Neural progenitor cell (in vitro differentiated cells): ENCODE measurements around the gene PPP2R5C. TPM values are rescaled to one million over a fixed set of nuclear protein-coding genes. Genes with fewer than 3 reads are reported as not detected.

ENCODE experiments used
- DNase-seq: peaks from one replicate; pipeline ENCODE4 v3.0.0-alpha.2; 2016; ENCODE audit warnings: low spot score
- H2AFZ ChIP-seq: fragments of 200-600 bp; sonication (generic); replicated peaks from 2 replicates; pipeline ENCODE4 v1.6.1; 2016; ENCODE audit warnings: antibody characterized with exemption
- H3F3A ChIP-seq: fragments of 200-600 bp; sonication (generic); 2 replicates; pipeline ENCODE4 v1.6.1; 2016; ENCODE audit warnings: antibody characterized with exemption, low read depth
- H3K27ac ChIP-seq: fragments of 200-600 bp; sonication (generic); 2 replicates; pipeline ENCODE4 v1.5.1; 2016; ENCODE audit warnings: mild to moderate bottlenecking
- H3K27me3 ChIP-seq: fragments of 200-600 bp; sonication (generic); 2 replicates; pipeline ENCODE4 v1.6.1; 2016; ENCODE audit warnings: mild to moderate bottlenecking, moderate library complexity
- H3K36me3 ChIP-seq: fragments of 200-600 bp; sonication (generic); 2 replicates; pipeline ENCODE4 v1.5.1; 2016
- H3K4me1 ChIP-seq: fragments of 200-600 bp; sonication (generic); 2 replicates; pipeline ENCODE4 v1.6.1; 2016; ENCODE audit warnings: mixed run types
- H3K4me2 ChIP-seq: fragments of 200-600 bp; sonication (generic); 2 replicates; pipeline ENCODE4 v1.6.1; 2016
- H3K4me3 ChIP-seq: fragments of 200-600 bp; sonication (generic); 2 replicates; pipeline ENCODE4 v1.5.1; 2016
- H3K79me2 ChIP-seq: fragments of 200-600 bp; sonication (generic); 2 replicates; pipeline ENCODE4 v1.6.1; 2016; ENCODE audit warnings: low read depth
- H3K9ac ChIP-seq: fragments of 200-600 bp; sonication (generic); 2 replicates; pipeline ENCODE4 v1.6.1; 2016
- H3K9me3 ChIP-seq: fragments of 200-600 bp; sonication (generic); 2 replicates; pipeline ENCODE4 v1.5.1; 2016; ENCODE audit warnings: low read depth
- H4K20me1 ChIP-seq: fragments of 200-600 bp; sonication (generic); 2 replicates; pipeline ENCODE4 v1.6.1; 2016; ENCODE audit warnings: low read depth
- H3K27ac Mint-ChIP-seq: 3 replicates; pipeline ENCODE4 v1.8.0; 2021; ENCODE audit warnings: mixed read lengths
- H3K27me3 Mint-ChIP-seq: 2 replicates; pipeline ENCODE4 v1.8.0; 2022; ENCODE audit warnings: low read depth, mild to moderate bottlenecking, inconsistent platforms, moderate library complexity, mixed read lengths; ENCODE audit not compliant: insufficient read depth
- H3K36me3 Mint-ChIP-seq: 3 replicates; pipeline ENCODE4 v1.8.0; 2021; ENCODE audit warnings: mixed read lengths
- H3K4me1 Mint-ChIP-seq: 3 replicates; pipeline ENCODE4 v1.8.0; 2021; ENCODE audit warnings: mixed read lengths
- H3K4me3 Mint-ChIP-seq: 3 replicates; pipeline ENCODE4 v1.8.0; 2021; ENCODE audit warnings: mild to moderate bottlenecking, moderate library complexity, mixed read lengths
- H3K9me3 Mint-ChIP-seq: 3 replicates; pipeline ENCODE4 v1.8.0; 2020; ENCODE audit warnings: mixed read lengths
- CTCF ChIP-seq: fragments of 200-600 bp; sonication (generic); IDR thresholded peaks from 2 replicates; pipeline ENCODE4 v1.5.1; 2017; ENCODE audit warnings: antibody characterized with exemption, mild to moderate bottlenecking
- EZH2 ChIP-seq: fragments of 200-600 bp; sonication (generic); IDR thresholded peaks from 2 replicates; pipeline ENCODE4 v1.6.1; 2017; ENCODE audit warnings: antibody characterized with exemption, mild to moderate bottlenecking, moderate library complexity
- EZH2phosphoT487 ChIP-seq: fragments of 200-600 bp; sonication (generic); IDR thresholded peaks from 2 replicates; pipeline ENCODE4 v1.6.1; 2017; ENCODE audit warnings: antibody characterized with exemption
- total RNA-seq: library from RNA; depleted of rRNA; stranded (reverse); fragments of >200 nt; gene quantifications from 2 replicates; pipeline ENCODE4 v1.2.3, GENCODE V29; 2015; ENCODE audit warnings: low replicate concordance

The PPP2R5C gene
- total RNA-seq, 1 donor from 2014 or later: 183 TPM

GRCh38 chr14:101834397-101834796 lies 72.9 kb downstream of the PPP2R5C start:
- H3K36me3 Mint-ChIP-seq: peaks cover 13% of the 10 kb centered on the region
- DNase-seq: no peak
- H3K4me1 ChIP-seq: no peaks in the 10 kb centered on the region
- H3K79me2 ChIP-seq: peaks cover 97% of the 10 kb centered on the region
- H3K27me3 Mint-ChIP-seq: peaks cover 3% of the 10 kb centered on the region
- H3K36me3 ChIP-seq: no peaks in the 10 kb centered on the region
- H3K9me3 ChIP-seq: no peaks in the 10 kb centered on the region
- H3K4me3 ChIP-seq: no peak overlapping the region
- no peak overlapping the region for H2AFZ ChIP-seq
- peaks cover 88% of the 10 kb centered on the region for H4K20me1 ChIP-seq
- no peak overlapping the region for H3K4me2 ChIP-seq
- no peak overlapping the region for H3K27ac Mint-ChIP-seq
- H3K27me3 ChIP-seq: no peaks in the 10 kb centered on the region
- H3F3A ChIP-seq: no peaks in the 10 kb centered on the region
- H3K9me3 Mint-ChIP-seq: no peaks in the 10 kb centered on the region
- H3K4me1 Mint-ChIP-seq: peaks cover 17% of the 10 kb centered on the region
- TF ChIP-seq EZH2 (no peak), EZH2phosphoT487 (no peak), CTCF (no peak)
- no peak overlapping the region for H3K9ac ChIP-seq
- no peak overlapping the region for H3K4me3 Mint-ChIP-seq
- no peak overlapping the region for H3K27ac ChIP-seq

GRCh38 chr14:101834800-101835547 lies 73.5 kb downstream of the PPP2R5C start:
- no peaks in the 10 kb centered on the region for H3K27me3 ChIP-seq
- no peaks in the 10 kb centered on the region for H3K9me3 ChIP-seq
- no peaks in the 10 kb centered on the region for H3K36me3 ChIP-seq
- no peaks in the 10 kb centered on the region for H3K4me1 ChIP-seq
- no peak overlapping the region for H3K27ac Mint-ChIP-seq
- H3K4me1 Mint-ChIP-seq: peaks cover 19% of the 10 kb centered on the region
- H3K9ac ChIP-seq: no peak overlapping the region
- TF ChIP-seq EZH2phosphoT487: no peak
- TF ChIP-seq EZH2: no peak
- TF ChIP-seq CTCF: no peak
- H3K27ac ChIP-seq: no peak overlapping the region
- no peak overlapping the region for H3K4me2 ChIP-seq
- H3K4me3 ChIP-seq: no peak overlapping the region
- no peaks in the 10 kb centered on the region for H3K9me3 Mint-ChIP-seq
- H3K79me2 ChIP-seq: peaks cover 97% of the 10 kb centered on the region
- H3K27me3 Mint-ChIP-seq: peaks cover 4% of the 10 kb centered on the region
- H3K36me3 Mint-ChIP-seq: peaks cover 15% of the 10 kb centered on the region
- no peak overlapping the region for H3K4me3 Mint-ChIP-seq
- H4K20me1 ChIP-seq: peaks cover 89% of the 10 kb centered on the region
- H3F3A ChIP-seq: no peaks in the 10 kb centered on the region
- DNase-seq: no peak
- no peak overlapping the region for H2AFZ ChIP-seq

GRCh38 chr14:101835566-101835965 lies 74.1 kb downstream of the PPP2R5C start:
- no peaks in the 10 kb centered on the region for H3K9me3 Mint-ChIP-seq
- no peak overlapping the region for H3K4me3 Mint-ChIP-seq
- peaks cover 87% of the 10 kb centered on the region for H4K20me1 ChIP-seq
- no peak for TF ChIP-seq EZH2
- H3K36me3 ChIP-seq: no peaks in the 10 kb centered on the region
- no peak overlapping the region for H3K27ac Mint-ChIP-seq
- H3K27ac ChIP-seq: no peak overlapping the region
- no peaks in the 10 kb centered on the region for H3F3A ChIP-seq
- no peak overlapping the region for H3K4me3 ChIP-seq
- peaks cover 15% of the 10 kb centered on the region for H3K36me3 Mint-ChIP-seq
- H3K9me3 ChIP-seq: no peaks in the 10 kb centered on the region
- H3K4me1 ChIP-seq: no peaks in the 10 kb centered on the region
- peaks cover 97% of the 10 kb centered on the region for H3K79me2 ChIP-seq
- no peaks in the 10 kb centered on the region for H3K27me3 ChIP-seq
- H3K9ac ChIP-seq: no peak overlapping the region
- peaks cover 21% of the 10 kb centered on the region for H3K4me1 Mint-ChIP-seq
- H3K4me2 ChIP-seq: no peak overlapping the region
- no peak overlapping the region for H2AFZ ChIP-seq
- DNase-seq: no peak
- H3K27me3 Mint-ChIP-seq: peaks cover 4% of the 10 kb centered on the region

- H3K4me3 Mint-ChIP-seq: no peak overlapping the region
- Histone ChIP-seq H3K4me2 (no peak overlapping the region), H4K20me1 (peaks cover 91% of the 10 kb centered on the region), H3K79me2 (peaks cover 97% of the 10 kb centered on the region), H3K9me3 (no peaks in the 10 kb centered on the region), H3K36me3 (no peaks in the 10 kb centered on the region), H3K4me3 (no peak overlapping the region), H3K9ac (no peak overlapping the region), H3K27ac (no peak overlapping the region), H3K4me1 (no peaks in the 10 kb centered on the region), H2AFZ (no peak overlapping the region), H3F3A (no peaks in the 10 kb centered on the region), H3K27me3 (no peaks in the 10 kb centered on the region)
- peaks cover 15% of the 10 kb centered on the region for H3K36me3 Mint-ChIP-seq
- no peak overlapping the region for H3K27ac Mint-ChIP-seq
- DNase-seq: no peak
- no peaks in the 10 kb centered on the region for H3K9me3 Mint-ChIP-seq
- H3K4me1 Mint-ChIP-seq: peaks cover 21% of the 10 kb centered on the region
- no peak for TF ChIP-seq EZH2phosphoT487
- TF ChIP-seq EZH2: no peak
- no peak for TF ChIP-seq CTCF
- peaks cover 4% of the 10 kb centered on the region for H3K27me3 Mint-ChIP-seq
These were observed 74.6 kb downstream of the PPP2R5C start for GRCh38 chr14:101836135-101836534.
